Measurements from ENCODE around the gene TMEM39A. TPM values are rescaled to one million over a fixed set of nuclear protein-coding genes. Genes with fewer than 3 reads are reported as not detected.

TMEM39A gene
- total RNA-seq, 1 donor from 2014 or later: 22.8 TPM

GRCh38 chr3:119395923-119396358 is 67.5 kb downstream of the TMEM39A start:
- H3K4me1 Mint-ChIP-seq (ENCODE audit: low read depth, unreplicated experiment): no peaks in the 10 kb centered on the region

GRCh38 chr3:119388577-119388976 is 74.8 kb downstream of the TMEM39A start:
- Mint-ChIP-seq H3K4me1 (ENCODE audit: low read depth, unreplicated experiment) (no peaks in the 10 kb centered on the region), H3K4me3 (ENCODE audit: unreplicated experiment) (no peak overlapping the region), H3K36me3 (ENCODE audit: unreplicated experiment) (no peaks in the 10 kb centered on the region), H3K27me3 (ENCODE audit: unreplicated experiment) (peaks cover 2% of the 10 kb centered on the region), H3K9me3 (ENCODE audit: unreplicated experiment) (no peaks in the 10 kb centered on the region), H3K27ac (ENCODE audit: unreplicated experiment) (no peak overlapping the region)
- no peak for DNase-seq
- TF ChIP-seq CTCF (IDR thresholded peaks at IDR 0.05; ENCODE audit: partially characterized antibody, unreplicated experiment): no peak

More at GRCh38 chr3:119395923-119396358, 67.5 kb downstream of the TMEM39A start:
- Mint-ChIP-seq H3K27me3 (ENCODE audit: unreplicated experiment) (peaks cover 3% of the 10 kb centered on the region), H3K4me3 (ENCODE audit: unreplicated experiment) (no peak overlapping the region), H3K9me3 (ENCODE audit: unreplicated experiment) (no peaks in the 10 kb centered on the region), H3K36me3 (ENCODE audit: unreplicated experiment) (no peaks in the 10 kb centered on the region), H3K27ac (ENCODE audit: unreplicated experiment) (no peak overlapping the region)
- no peak for DNase-seq
- no peak for TF ChIP-seq CTCF (IDR thresholded peaks at IDR 0.05; ENCODE audit: partially characterized antibody, unreplicated experiment)

- H3K27me3 Mint-ChIP-seq (ENCODE audit: unreplicated experiment): no peaks in the 10 kb centered on the region
- no peaks in the 10 kb centered on the region for H3K36me3 Mint-ChIP-seq (ENCODE audit: unreplicated experiment)
- no peak for TF ChIP-seq CTCF (IDR thresholded peaks at IDR 0.05; ENCODE audit: partially characterized antibody, unreplicated experiment)
- DNase-seq: no peak
- no peaks in the 10 kb centered on the region for H3K4me1 Mint-ChIP-seq (ENCODE audit: low read depth, unreplicated experiment)
- no peak overlapping the region for H3K27ac Mint-ChIP-seq (ENCODE audit: unreplicated experiment)
- H3K9me3 Mint-ChIP-seq (ENCODE audit: unreplicated experiment): no peaks in the 10 kb centered on the region
- H3K4me3 Mint-ChIP-seq (ENCODE audit: unreplicated experiment): no peak overlapping the region
Observed at GRCh38 chr3:119382134-119382533, 81.3 kb downstream of the TMEM39A start.

GRCh38 chr3:119380697-119381096 is 82.7 kb downstream of the TMEM39A start:
- no peak for TF ChIP-seq CTCF (IDR thresholded peaks at IDR 0.05; ENCODE audit: partially characterized antibody, unreplicated experiment)
- H3K9me3 Mint-ChIP-seq (ENCODE audit: unreplicated experiment): no peaks in the 10 kb centered on the region
- H3K36me3 Mint-ChIP-seq (ENCODE audit: unreplicated experiment): no peaks in the 10 kb centered on the region
- DNase-seq: no peak
- no peak overlapping the region for H3K27ac Mint-ChIP-seq (ENCODE audit: unreplicated experiment)
- H3K4me3 Mint-ChIP-seq (ENCODE audit: unreplicated experiment): no peak overlapping the region
- H3K27me3 Mint-ChIP-seq (ENCODE audit: unreplicated experiment): no peaks in the 10 kb centered on the region
- H3K4me1 Mint-ChIP-seq (ENCODE audit: low read depth, unreplicated experiment): no peaks in the 10 kb centered on the region

Other genes with a start within 250 kb of the TMEM39A start
- 24.3 TPM for gene B4GALT4, start 222.7 kb downstream of the TMEM39A start, total RNA-seq (ENCODE audit: unreplicated experiment)
- gene ARHGAP31, start 169.2 kb downstream of the TMEM39A start, total RNA-seq (ENCODE audit: unreplicated experiment): 0.20 TPM
- gene POGLUT1, start 5.3 kb upstream of the TMEM39A start, total RNA-seq (ENCODE audit: unreplicated experiment): 17.4 TPM
- gene TIMMDC1, start 34.9 kb upstream of the TMEM39A start, total RNA-seq (ENCODE audit: unreplicated experiment): 75.4 TPM
- not detected for gene CD80, start 96.0 kb upstream of the TMEM39A start, total RNA-seq (ENCODE audit: unreplicated experiment)
- gene ADPRH, start 115.9 kb upstream of the TMEM39A start, total RNA-seq (ENCODE audit: unreplicated experiment): 1.1 TPM
- not detected for gene PLA1A, start 134.3 kb upstream of the TMEM39A start, total RNA-seq (ENCODE audit: unreplicated experiment)
- 1.4 TPM for gene POPDC2, start 197.0 kb upstream of the TMEM39A start, total RNA-seq (ENCODE audit: unreplicated experiment)
- gene COX17, start 213.8 kb upstream of the TMEM39A start, total RNA-seq (ENCODE audit: unreplicated experiment): 38.0 TPM
- 0.59 TPM for gene CFAP91, start 239.4 kb upstream of the TMEM39A start, total RNA-seq (ENCODE audit: unreplicated experiment)

Measured in glutamatergic neuron (in vitro differentiated cells).